Measurements from ENCODE around the gene ANKRD6.

GRCh38 chr6:89500611-89501010 is 67.7 kb downstream of the ANKRD6 start:
- TF ChIP-seq CTCF (conservative IDR thresholded peaks at IDR 0.05; ENCODE audit: low read depth, low read length), result no peak
- TF ChIP-seq EZH2phosphoT487 (IDR thresholded peaks at IDR 0.05; ENCODE audit: borderline replicate concordance, low read length), result no peak

Data from PC-3 (cell line).